CD4-positive, alpha-beta T cell treated with Interferon gamma for 1 hour (primary cell): Measurements from ENCODE around the gene ATP13A3.

ENCODE experiments used
- DNase-seq: peaks from one replicate; pipeline ENCODE4 v3.0.0-alpha.2; 2020

ATP13A3 gene

DNA sequence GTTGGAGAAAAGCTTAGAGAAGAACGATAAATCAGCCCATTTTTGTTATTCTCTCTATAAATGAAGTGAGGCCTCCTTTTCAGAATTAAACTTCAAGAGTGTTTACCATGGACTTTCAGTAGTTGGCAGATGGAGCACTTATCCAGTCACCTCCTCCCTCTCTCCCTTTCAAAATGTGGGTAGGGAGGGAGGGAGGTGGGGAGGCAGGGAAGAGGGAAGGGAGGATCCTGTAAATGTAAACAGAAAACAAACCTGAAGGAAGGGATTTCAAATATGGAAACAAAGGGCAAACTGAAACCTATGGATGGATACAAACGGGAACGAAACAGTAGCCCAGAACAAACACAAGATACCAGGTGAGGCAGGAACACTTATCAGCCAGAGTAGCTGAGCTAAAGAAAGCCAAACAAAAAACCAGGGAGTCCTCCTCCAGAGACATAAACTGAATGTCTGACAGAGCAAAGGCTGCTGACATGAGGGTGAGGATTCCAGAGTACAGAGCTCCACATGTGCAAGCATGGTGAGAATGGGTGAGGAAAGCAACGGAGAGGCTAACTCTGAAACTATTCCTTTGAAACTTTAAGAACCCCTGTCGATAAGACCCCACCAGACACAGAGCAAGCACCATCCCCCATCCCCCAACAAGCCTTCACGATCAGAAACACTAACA is 46.8 kb downstream of the ATP13A3 start:
- no peak for DNase-seq

DNA sequence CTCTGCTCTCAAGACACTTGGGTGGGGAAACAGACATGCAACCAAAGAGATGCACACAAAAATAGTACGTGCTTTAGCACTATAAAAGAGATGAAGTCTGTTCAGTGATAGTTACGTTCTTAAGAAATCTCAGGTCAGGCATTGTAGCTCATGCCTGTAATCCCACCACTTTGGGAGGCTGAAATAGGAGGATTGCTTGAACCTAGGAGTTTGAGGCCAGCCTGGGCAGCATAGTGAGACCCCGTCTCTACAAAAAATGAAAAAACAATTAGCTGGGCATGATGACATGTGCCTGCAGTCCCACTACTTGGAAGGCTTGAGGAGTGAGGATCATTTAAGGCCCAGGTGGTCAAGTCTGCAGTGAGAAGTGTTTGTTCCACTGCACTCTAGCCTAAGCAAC is 52.3 kb downstream of the ATP13A3 start:
- DNase-seq = no peak

DNA sequence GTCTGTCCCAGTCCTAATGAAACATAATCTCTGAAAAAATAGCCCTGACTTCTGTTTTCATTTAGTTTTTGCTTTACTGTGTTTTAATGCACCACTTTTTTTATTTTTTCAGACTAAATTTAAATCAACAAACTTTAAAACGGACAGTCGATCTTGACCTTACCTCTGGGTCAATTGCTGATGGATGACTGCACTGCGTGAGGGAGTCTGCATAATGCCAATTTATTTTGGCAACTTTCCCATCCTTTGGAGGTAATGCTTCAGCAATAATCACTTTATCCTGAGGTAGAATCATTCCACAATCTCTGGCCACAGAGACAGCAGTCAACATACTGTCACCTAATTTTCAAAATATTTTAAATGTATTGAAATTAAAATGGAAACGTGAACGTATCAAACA is 55.2 kb downstream of the ATP13A3 start:
- no peak for DNase-seq

DNA sequence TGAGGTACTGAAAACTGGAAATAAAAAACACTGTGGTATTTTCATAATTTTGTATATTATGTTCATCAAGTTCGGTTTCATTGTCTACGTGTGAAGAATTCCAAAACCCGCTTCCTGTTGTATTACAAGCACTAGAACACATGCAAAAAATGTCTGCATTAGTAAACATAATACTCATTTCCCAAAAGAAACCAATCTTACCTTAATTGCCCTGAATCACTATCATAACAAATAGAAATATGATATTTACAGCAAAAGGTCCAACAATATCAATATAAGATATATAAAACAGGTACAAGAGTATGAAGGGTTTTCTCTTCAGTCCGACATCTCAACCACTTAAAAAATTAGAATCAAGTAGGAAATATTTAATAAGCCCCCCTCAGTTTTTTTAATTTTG is 61.4 kb downstream of the ATP13A3 start:
- DNase-seq = no peak

DNA sequence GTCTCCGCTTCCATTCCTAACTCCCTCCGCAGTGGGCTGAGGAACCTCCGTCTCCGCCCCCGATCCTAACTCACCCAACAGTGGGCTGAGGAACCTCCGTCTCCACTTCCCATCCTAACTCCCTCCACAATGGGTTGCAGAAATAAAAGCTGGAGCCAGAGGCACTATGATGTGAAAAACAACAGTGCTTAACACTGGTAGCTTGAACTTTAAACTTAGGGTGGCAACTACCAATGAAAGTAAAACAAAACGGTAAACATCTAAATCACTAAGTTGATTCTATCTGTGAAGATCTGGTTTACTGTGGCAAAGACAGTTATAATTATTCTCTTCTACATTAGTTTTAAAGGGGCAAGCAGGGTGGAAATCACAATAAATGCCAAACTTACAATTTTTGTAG is 61.8 kb downstream of the ATP13A3 start:
- DNase-seq = no peak

DNA sequence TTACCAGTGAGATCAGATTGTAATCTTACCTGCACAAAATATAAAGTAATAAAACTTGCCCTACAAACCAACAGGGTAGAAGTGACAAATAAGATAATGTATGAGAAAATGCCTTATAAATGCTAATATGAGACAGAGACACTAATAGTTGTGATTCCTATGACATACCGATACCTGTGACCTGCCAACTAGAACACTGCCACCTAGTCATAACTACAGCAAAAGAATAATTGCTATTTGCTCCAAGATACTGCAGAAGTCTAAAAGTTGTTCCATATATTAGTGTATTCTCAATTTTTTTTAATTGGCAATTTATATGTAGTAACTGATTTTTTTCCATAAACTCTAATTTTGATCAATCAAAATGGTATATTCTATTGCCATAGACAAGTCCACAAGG is 62.4 kb downstream of the ATP13A3 start:
- DNase-seq = no peak

DNA sequence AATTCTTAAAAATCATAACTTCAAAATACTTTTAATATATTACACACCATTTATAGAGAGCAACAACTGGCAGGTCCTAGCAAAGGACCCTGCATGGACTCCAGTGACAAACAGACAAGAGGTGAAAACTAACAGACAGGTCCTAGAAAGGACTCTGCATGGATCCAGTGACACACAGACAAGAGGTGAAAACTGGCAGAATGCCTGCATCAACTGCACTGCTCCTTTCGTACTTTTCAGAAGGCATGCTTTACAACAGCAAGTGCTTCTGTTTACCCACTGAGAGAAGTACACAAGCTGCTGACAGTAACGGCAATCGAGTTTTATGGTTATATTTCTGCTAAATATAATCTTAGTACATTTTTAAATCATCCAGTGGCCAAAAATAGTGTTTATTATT is 63.5 kb downstream of the ATP13A3 start:
- DNase-seq = no peak

DNA sequence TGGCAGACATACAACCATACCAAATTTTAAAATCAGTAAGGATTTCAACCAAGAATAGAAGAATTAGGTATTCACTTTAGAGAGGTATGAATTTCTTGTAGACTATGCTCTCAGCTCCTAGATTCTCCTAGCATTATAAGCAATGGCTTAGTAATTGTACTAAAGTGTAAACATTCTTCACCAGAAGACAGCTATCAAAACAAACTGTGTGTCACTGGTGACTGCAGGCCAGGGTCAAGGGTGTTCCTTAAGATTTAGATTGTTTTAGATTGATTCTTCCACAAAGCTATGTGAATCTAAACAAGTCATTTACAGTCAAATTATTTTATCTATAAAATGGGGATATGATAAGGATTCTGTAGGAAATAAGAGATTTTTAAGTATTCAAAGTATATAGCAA is 64.6 kb downstream of the ATP13A3 start:
- no peak for DNase-seq

DNA sequence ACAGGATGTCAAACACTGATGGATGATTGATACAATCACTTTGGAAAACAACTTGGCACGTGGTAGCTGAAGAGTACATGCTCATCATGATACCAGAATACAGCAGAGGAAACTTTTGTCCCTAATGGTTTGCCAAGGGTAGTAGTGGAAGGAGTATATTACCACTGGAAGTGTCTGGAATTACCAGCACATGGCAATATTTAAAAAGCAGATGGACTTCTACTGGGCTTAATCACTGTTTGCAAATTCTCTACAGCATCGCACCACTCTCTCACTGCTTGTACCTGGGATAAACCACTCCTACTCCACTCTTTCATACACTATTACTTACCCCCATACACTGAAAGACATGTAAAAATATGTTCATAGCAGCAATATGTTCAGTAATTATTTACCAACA is 68.1 kb downstream of the ATP13A3 start:
- no peak for DNase-seq

DNA sequence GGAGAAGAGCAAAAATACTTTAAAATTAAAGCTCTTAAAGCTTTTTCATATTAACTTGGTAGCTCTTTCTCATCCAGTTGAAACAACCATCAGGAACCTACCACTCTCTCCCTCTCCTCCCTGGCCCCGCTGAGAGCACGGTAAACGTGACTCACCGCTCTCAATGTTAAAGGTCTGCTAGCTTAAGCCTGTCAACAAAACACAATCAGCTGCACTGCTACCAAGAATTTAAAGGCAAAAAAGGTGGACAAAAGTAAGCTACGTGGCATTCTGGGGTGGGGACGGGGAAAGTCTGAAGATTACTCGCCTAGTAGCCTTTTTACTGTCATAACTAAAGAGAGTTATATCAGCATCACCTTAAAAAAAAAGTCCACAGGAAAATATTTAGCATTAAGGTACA is 79.4 kb downstream of the ATP13A3 start:
- DNase-seq = no peak

DNA sequence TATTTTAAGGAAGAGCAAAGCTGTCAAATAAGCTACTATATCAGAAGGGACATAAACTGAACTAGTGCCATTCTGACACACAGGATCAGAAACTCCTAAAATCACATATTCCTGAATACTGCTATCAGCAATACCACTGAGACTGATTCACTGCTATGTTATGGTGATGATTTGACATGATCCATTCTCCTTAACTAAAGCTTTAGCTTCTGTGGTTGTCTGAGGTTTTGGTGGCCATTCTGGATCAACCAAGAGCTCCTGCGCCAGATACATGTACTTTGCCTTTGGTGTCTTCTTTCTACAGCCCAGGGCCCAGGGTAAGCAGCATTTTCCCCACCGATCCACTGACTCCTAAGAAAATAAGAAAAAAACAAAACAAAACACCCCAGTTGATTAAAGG is 81.0 kb downstream of the ATP13A3 start:
- DNase-seq = no peak

DNA sequence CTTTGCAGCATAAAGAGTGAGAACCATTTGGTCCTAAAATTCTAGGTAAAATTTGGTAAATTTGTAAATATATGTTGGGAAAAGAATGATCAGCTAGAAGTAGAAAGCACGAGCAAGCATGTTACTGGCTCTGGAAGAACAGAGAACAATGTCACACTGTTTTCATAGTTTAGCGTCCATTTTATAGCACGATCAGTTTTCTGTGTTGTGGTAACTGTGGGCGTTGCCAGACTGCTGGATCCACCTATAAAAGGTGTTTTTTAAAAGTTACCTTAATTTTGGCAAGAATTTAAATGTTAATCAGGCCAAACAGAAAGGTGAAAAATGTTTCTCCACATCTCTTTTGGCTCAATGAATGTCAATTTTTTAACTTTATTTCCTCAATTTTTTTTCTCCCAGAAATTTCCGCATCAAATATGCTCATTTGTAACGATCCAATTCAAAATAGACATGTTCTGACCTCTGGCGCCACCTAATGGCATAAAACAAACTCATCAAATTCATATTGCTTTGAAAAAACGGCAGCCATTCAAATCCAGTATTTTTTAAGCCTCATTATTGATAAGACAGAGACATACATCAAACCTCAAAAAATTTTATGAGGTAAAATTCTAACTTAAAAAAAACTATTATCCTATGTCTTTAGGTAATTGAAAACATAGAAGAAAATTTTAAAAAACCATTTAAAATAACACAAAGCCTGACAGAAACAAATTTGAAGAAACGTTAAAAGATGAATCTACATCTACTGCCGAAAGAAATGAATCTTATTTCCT is 82.2 kb downstream of the ATP13A3 start:
- no peak for DNase-seq

DNA sequence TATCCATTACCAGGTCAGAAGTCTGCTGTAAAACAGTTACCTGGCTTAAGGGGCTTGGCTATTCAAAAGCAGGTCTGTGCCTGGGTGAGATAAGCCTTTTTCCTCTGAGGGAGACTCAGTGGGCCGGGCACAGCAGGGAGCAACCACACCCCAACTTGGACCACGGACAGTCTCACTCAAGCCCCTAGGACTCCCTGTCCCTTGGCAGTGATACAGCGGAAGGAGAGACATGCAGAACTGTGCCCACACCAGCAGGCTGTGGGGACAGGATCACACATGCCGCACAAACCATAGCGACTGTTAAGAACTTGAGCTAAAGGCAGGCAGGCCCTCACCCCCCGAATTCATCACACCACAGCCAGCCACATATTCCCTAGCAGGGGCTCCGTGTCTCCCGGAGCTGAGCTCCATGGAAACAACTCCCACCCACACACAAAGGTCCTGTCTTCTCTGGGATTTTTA is 84.9 kb downstream of the ATP13A3 start:
- no peak for DNase-seq

DNA sequence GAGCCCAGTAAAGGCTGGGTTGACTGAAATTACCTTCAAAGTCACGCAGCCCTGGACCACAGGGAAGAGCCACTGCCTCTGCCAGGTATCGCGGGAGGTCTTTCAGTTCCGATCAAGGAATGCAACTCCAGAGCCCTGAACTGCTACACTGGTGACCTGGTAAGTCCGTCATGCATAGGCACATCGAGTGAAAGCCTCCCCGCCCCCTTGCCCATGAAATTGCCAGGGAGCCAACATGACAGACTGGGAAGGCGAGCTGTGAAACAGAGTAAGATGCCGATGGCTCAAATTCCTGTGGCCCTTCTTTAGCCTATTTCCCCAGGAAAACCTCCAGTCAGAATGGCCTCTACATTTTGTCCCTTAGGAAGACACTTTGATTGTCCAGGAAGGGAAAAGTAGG is 85.5 kb downstream of the ATP13A3 start:
- no peak for DNase-seq

DNA sequence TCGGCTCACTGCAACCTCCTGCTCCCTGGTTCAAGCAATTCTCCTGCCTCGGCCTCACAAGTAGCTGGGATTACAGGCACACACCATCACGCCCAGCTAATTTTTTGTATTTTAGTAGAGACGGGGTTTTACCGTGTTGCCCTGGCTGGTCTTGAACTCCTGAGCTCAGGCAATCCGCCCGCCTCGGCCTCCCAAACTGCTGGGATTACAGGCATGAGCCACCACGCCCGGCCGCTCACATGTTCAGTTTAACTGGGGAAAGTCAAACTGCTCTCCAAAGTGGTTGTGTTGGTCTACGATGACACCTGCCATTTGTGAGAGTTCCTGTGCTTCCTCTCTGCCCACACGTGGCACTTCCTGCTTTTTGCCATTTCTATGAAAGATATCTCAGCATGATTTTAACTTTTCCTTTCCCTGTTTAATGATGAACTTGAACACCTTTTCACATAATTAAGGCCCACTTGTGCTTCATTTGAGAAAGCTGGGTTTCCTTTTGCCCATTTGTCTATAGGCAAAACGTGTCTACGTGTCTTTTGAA is 86.9 kb downstream of the ATP13A3 start:
- no peak for DNase-seq

DNA sequence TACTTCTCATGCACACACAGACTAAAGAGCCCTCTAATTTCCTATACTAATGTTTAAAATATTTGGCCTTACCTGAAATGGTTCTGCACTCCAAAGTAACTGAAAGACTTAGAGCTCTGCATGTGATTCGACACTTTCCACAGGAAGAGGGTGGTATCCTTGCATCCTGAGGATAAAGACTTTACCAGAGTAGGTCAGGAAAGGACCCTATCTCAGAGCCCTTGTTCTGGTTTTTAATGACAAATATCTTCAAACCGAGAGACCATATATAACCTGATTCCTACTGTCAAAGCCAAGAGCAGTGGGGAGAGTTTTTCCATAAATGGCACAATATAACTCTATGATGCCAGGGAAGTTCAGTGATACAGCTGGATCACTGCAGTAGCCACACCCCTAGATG is 87.6 kb downstream of the ATP13A3 start, which contains the start of gene GP5:
Gene GP5 (minus strand): TSS at position 101 of the 400 bp plus-strand sequence. CDS start 984 bp downstream, outside the sequence.
- DNase-seq = no peak

DNA sequence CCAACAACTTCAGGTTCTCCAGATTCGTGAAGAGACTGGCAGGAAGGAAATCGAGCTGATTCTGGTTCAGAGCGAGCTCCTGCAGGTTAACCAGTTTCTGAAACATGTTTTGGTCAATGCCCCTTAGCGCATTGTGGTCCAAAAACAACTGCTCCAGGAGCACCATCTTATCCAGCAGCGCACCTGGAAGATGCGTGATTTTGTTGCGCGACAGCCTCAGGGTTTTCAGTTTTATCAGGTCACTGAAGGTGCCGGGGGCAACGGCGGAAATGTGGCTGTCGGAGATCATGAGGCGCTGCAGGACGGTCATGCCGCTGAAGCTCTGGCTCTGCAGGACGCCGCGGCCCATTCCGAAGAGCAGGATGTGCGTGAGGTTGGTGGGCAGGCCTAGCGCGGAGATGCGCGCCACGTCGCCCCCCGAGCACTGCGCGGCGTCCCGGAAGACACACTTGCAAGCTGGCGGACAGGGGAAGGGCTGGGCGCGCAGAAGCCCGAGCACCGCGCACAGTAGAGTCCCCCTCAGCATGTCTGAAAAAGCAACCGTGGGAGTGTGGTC is 89.0 kb downstream of the ATP13A3 start:
- DNase-seq = peak; percentile 6

DNA sequence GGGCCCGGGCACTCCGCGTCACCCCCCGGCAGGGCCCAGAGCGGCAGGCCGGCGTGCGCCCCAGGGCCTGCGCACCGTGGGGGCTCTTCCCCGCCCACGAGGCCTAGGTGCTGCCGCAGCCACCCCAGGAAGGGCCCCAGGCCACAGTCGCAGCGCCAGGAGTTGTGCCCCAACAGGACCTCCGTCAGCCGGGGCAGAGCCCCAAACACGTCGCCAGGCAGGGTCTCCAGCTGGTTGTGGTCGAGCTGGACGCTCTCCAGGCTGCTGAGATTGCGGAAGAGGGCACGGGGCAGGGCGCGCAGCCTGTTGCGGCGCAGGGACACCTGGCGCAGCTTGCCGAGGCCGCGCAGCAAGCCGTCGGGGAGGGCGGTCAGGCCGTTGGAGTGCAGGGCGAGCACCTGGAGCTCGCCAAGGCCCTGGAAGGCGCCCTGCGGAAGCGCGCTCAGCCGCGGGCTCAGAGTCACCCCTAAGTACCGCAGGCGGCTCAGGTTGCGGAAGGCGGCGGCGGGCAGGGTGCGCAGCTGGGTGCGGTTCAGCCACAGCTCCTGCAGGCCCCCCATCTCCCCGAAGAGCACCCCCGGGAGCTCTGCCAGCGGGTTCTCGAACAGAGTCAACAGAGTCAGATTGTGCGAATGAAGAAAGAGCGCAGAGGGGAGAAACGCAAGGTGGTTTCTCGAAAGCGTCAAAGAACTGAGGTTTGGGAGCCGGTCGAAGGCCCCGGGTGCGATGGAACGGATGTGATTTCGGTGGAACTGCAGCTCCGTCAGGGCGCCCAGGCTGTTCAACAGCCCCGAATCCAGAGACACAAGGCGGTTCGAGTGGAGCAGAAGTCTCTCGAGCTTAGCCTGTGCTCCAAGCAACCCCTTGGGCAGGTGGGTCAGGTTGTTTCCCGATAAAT is 89.7 kb downstream of the ATP13A3 start:
- peak; percentile 18 for DNase-seq

DNA sequence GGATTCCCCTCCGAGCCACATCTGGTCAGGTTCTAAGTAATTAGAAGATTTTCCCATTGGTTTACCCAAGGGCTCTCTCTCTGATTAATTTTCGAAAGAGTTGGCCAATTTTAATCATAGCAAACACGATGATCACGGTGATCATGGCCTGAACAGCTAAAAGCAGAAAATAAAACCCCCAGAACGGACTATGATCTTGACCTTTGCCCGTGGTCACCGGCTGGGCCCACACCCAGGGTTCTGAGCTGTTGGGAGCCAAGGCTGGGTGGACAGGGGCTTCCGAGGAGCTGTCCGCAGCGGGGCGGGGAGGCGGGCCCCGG is 90.3 kb downstream of the ATP13A3 start:
- no peak for DNase-seq

DNA sequence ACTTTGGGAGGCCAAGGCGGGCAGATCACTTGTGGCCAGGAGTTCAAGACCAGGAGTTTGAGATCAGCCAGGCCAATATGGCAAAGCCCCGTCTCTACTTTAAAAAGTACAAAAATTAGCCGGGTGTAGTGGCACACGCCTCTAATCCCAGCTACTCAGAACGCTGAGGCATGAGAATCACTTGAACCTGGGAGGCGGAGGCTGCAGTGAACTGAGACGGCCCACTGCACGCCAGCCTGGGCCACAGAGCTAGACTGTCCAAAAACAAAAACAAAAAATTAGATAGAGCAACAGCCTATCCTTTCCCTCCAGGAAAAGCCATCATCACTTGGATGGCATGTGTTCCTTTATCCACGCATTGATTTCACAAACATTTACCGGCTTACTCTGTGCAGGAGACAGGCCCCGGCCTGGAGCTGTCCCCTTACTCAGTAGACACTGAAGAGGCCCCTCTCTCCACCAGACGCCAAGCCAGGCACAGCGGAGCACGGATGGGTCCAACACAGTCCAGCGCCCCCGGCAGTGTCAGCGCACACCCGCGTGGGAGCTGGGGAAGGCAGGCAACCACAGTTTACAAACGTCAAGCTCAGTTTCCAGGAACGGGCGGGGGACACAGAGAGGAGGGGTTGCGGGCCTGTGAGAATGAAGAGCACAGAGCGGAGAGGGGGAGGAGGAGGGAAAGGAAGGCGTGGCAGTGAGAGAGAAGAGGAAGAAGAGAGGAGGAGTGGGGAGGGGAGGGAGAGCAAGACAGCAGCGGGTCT is 90.8 kb downstream of the ATP13A3 start:
- peak; percentile 60 for DNase-seq

DNA sequence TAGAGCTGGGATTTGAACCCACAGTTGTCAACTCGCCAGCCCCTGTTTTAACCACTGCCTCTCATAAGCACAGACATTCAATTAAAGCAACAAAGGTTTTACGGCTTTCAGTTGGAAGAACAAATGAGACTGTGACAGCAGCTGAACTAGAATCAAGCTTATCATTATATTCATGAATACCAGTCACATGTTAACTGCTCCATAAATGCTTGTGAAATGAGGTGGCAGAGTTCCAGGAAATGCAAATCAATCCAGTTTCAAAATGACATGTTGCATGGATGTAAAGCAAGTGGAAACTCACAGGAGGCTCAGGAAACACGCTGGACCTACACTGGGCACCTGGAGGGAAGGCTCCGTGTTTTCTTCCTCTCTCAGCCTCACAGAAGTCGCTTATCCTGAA is 91.6 kb downstream of the ATP13A3 start:
- no peak for DNase-seq

DNA sequence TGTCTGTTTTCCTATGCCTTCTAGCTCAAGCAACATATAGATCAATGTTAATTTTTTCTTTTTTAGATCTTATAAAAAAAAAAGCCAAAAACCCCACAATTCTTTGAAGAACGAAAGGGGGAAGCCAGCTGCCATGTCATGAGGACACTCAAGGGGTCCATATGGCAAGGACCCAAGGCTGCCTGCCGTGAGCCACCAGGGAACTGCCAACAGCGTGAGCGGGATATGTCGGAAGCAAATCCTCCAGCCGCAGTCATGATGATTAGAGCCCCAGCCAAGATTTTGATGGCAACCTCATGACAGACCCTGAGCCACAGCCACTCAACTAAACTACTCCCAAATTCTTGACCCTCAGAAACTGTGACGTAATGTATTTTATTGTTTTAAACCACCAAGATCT is 94.2 kb downstream of the ATP13A3 start:
- no peak for DNase-seq
